OCI-LY7 (cell line): ENCODE results near the gene CLSTN2. TPM values are rescaled to one million over a fixed set of nuclear protein-coding genes. Genes with fewer than 3 reads are reported as not detected.

Experiments used
- BruUV-seq: library from RNA; stranded (reverse); fragments of 400-500 nt; replicated peaks from 2 replicates; lab custom pipeline; 2021; lab: Mats Ljungman, UMichigan
- CTCF ChIA-PET: fragments of 300-600 bp; sonication (Branson Sonifier 250); formaldehyde crosslinking; loops from one replicate; lab custom pipeline; 2022; ENCODE audit warnings: antibody characterized with exemption; ENCODE audit not compliant: unreplicated experiment; lab: Charles Lee
- POLR2A ChIA-PET: fragments of 300-600 bp; sonication (Branson Sonifier 250); formaldehyde crosslinking; loops from one replicate; lab custom pipeline; 2022; ENCODE audit warnings: antibody characterized with exemption; lab: Charles Lee
- DNase-seq: peaks from one replicate; pipeline ENCODE4 v3.0.0-alpha.2; 2015; ENCODE audit warnings: low spot score
- H2AFZ ChIP-seq: fragments of 200-600 bp; sonication (generic), shearing (Covaris generic); 2 replicates; pipeline ENCODE4 v1.6.1; 2014; ENCODE audit warnings: mild to moderate bottlenecking, antibody characterized with exemption, low read length, moderate library complexity
- H3K27ac ChIP-seq: fragments of 200-600 bp; sonication (generic); 2 replicates; pipeline ENCODE4 v1.5.1; 2014; ENCODE audit warnings: mixed run types, low read depth, mild to moderate bottlenecking, moderate library complexity, low read length, inconsistent platforms; ENCODE audit not compliant: poor library complexity, severe bottlenecking
- H3K36me3 ChIP-seq: fragments of 200-600 bp; sonication (generic); 2 replicates; pipeline ENCODE4 v1.6.1; 2014; ENCODE audit warnings: mild to moderate bottlenecking, antibody characterized with exemption, low read length, moderate library complexity, mixed read lengths; ENCODE audit not compliant: insufficient read depth
- H3K4me1 ChIP-seq: fragments of 200-600 bp; sonication (generic); 2 replicates; pipeline ENCODE4 v1.5.1; 2014; ENCODE audit warnings: mild to moderate bottlenecking, low read length; ENCODE audit not compliant: insufficient read depth, poor library complexity, severe bottlenecking
- H3K4me2 ChIP-seq: fragments of 200-600 bp; sonication (generic); 2 replicates; pipeline ENCODE4 v1.6.1; 2014; ENCODE audit warnings: mild to moderate bottlenecking, low read length
- H3K4me3 ChIP-seq: fragments of 200-600 bp; sonication (generic); 2 replicates; pipeline ENCODE4 v1.5.1; 2014; ENCODE audit warnings: mild to moderate bottlenecking, low read depth, low read length; ENCODE audit not compliant: poor library complexity, severe bottlenecking
- H3K79me2 ChIP-seq: fragments of 200-600 bp; sonication (generic); 2 replicates; pipeline ENCODE4 v1.6.1; 2016; ENCODE audit warnings: low read depth, mild to moderate bottlenecking, low read length, moderate library complexity, mixed read lengths; ENCODE audit not compliant: insufficient read depth
- H3K9me2 ChIP-seq: fragments of 200-600 bp; sonication (generic); 2 replicates; pipeline ENCODE4 v1.6.1; 2016; ENCODE audit warnings: mild to moderate bottlenecking, low read length, mixed read lengths; ENCODE audit not compliant: insufficient read depth
- H3K9me3 ChIP-seq: fragments of 200-600 bp; sonication (generic); 2 replicates; pipeline ENCODE4 v1.6.1; 2014; ENCODE audit warnings: mild to moderate bottlenecking, mixed run types, low read length, mixed read lengths
- H4K20me1 ChIP-seq: fragments of 200-600 bp; sonication (generic); 2 replicates; pipeline ENCODE4 v1.6.1; 2014; ENCODE audit warnings: mild to moderate bottlenecking, antibody characterized with exemption, low read length, moderate library complexity, mixed read lengths; ENCODE audit not compliant: insufficient read depth
- EZH2phosphoT487 ChIP-seq: fragments of 200-600 bp; sonication (generic); IDR thresholded peaks from 2 replicates; pipeline ENCODE4 v1.6.1; 2018; ENCODE audit warnings: low read depth, borderline replicate concordance, mild to moderate bottlenecking, mixed run types, antibody characterized with exemption, low read length, moderate library complexity, mixed read lengths
- intact Hi-C: fragments of 100-400 bp; cut with micrococcal nuclease; formaldehyde crosslinking; loops from one replicate; pipeline ENCODE4 v1.10.0; 2022; ENCODE audit not compliant: unreplicated experiment
- total RNA-seq, 2 experiments: library from RNA; depleted of rRNA in 1 of 2; stranded (reverse); fragments of >200 nt in 1 of 2; shearing (Covaris generic) in 1 of 2; gene quantifications; 2 replicates each; pipeline ENCODE4 v1.2.3, GENCODE V29; 2014 to 2022
- TF ChIP-seq, protein P1 (sequence below): fragments of 200-600 bp; sonication (generic); conservative IDR thresholded peaks from 2 replicates; pipeline ENCODE4 v1.5.1; 2014; ENCODE audit warnings: mild to moderate bottlenecking, antibody characterized with exemption, low read length, moderate library complexity, mixed read lengths

Gene CLSTN2
- total RNA-seq, 2 experiments from 2014 or later = not detected

DNA sequence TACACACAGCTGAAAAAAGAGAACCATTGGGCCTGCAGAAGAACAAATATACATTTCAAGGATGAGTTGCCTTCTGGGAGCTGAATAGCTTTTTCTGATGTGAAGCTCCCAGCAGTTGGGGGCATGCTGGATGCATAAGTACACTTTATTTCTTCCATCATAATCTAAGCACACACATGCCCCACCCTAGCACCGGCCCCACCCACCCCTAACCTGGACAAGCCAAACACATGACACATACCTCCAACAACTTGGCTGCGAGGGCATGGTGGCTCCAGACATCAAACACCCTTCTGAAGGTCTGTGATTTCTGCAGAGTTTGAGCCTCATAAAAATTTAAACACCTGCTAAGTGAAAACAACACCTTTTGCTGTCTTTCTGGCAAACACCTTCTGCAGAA is 435.7 kb downstream of the CLSTN2 start:
- H3K36me3 ChIP-seq = no peaks in the 10 kb centered on the region
- no peak for TF ChIP-seq EZH2phosphoT487
- TF ChIP-seq, protein P1, sequence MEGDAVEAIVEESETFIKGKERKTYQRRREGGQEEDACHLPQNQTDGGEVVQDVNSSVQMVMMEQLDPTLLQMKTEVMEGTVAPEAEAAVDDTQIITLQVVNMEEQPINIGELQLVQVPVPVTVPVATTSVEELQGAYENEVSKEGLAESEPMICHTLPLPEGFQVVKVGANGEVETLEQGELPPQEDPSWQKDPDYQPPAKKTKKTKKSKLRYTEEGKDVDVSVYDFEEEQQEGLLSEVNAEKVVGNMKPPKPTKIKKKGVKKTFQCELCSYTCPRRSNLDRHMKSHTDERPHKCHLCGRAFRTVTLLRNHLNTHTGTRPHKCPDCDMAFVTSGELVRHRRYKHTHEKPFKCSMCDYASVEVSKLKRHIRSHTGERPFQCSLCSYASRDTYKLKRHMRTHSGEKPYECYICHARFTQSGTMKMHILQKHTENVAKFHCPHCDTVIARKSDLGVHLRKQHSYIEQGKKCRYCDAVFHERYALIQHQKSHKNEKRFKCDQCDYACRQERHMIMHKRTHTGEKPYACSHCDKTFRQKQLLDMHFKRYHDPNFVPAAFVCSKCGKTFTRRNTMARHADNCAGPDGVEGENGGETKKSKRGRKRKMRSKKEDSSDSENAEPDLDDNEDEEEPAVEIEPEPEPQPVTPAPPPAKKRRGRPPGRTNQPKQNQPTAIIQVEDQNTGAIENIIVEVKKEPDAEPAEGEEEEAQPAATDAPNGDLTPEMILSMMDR = no peak
- H4K20me1 ChIP-seq = no peaks in the 10 kb centered on the region
- H3K27ac ChIP-seq = no peak overlapping the region
- no peak overlapping the region for H2AFZ ChIP-seq
- H3K4me3 ChIP-seq = no peak overlapping the region
- no peak overlapping the region for H3K4me2 ChIP-seq
- ChIA-PET POLR2A (no interaction called here), CTCF (no interaction called here)
- intact Hi-C loops = no loop called here
- no peaks in the 10 kb centered on the region for H3K9me2 ChIP-seq
- H3K9me3 ChIP-seq = no peaks in the 10 kb centered on the region
- H3K4me1 ChIP-seq = no peaks in the 10 kb centered on the region
- no peak for DNase-seq
- no peaks in the 10 kb centered on the region for H3K79me2 ChIP-seq
- BruUV-seq = no TSS peak

- no TSS peak for BruUV-seq
- intact Hi-C loops = no loop called here
Observed at GRCh38 chr3:140373234-140373633, 438.2 kb downstream of the CLSTN2 start.

DNA sequence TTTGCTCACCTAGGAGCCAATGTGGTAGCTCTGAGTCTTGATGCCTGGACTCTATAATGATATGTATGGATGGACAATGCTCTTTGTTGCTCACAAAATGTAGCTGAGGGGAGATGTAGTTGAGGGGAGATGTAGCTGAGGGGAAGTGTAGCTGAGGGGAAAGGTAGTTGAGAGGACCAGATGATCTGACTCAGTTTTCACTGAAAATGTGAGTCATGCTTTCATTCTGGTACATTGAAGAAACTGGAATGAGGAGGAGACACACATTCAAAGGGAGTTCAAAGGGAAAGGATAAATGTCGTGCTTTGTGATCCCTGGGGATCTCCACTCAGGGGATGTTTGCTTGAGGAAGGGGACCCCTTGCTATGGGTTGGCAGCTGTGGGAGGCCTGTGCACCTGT is 440.0 kb downstream of the CLSTN2 start:
- H3K9me2 ChIP-seq = no peaks in the 10 kb centered on the region
- H3K4me3 ChIP-seq = no peak overlapping the region
- H4K20me1 ChIP-seq = no peaks in the 10 kb centered on the region
- no TSS peak for BruUV-seq
- no peak overlapping the region for H2AFZ ChIP-seq
- CTCF ChIA-PET = no interaction called here
- intact Hi-C loops = no loop called here
- no peak overlapping the region for H3K27ac ChIP-seq
- no peaks in the 10 kb centered on the region for H3K9me3 ChIP-seq
- no peaks in the 10 kb centered on the region for H3K4me1 ChIP-seq
- no peak overlapping the region for H3K4me2 ChIP-seq
- H3K79me2 ChIP-seq = no peaks in the 10 kb centered on the region
- POLR2A ChIA-PET = no interaction called here
- no peaks in the 10 kb centered on the region for H3K36me3 ChIP-seq
- TF ChIP-seq, protein P1 = no peak
- no peak for TF ChIP-seq EZH2phosphoT487
- DNase-seq = no peak

More at GRCh38 chr3:140373234-140373633, 438.2 kb downstream of the CLSTN2 start:
- Histone ChIP-seq H3K4me3 (no peak overlapping the region), H3K4me2 (no peak overlapping the region), H3K36me3 (no peaks in the 10 kb centered on the region), H3K4me1 (no peaks in the 10 kb centered on the region), H3K9me3 (no peaks in the 10 kb centered on the region), H3K9me2 (no peaks in the 10 kb centered on the region), H3K27ac (no peak overlapping the region), H4K20me1 (no peaks in the 10 kb centered on the region), H3K79me2 (no peaks in the 10 kb centered on the region), H2AFZ (no peak overlapping the region)
- ChIA-PET POLR2A (interaction anchor here (0.5 kb wide), 1 partner anchor 613 kb away, joined by 4 read pairs; no protein-coding TSS in a partner anchor), CTCF (no interaction called here)
- TF ChIP-seq EZH2phosphoT487 = no peak
- DNase-seq = no peak
